ENCODE measurements around the gene DNAH7. TPM values are rescaled to one million over a fixed set of nuclear protein-coding genes. Genes with fewer than 3 reads are reported as not detected.
A peak's percentile ranks its signal among the peaks of the same experiment; 100 is the strongest.

Gene DNAH7
- total and polyA plus RNA-seq, 9 donors = 0.15 to 0.58 (median 0.25) TPM

GRCh38 chr2:195734931-195735330 is 333.7 kb downstream of the DNAH7 start:
- H3K36me3 ChIP-seq (ENCODE audit: control insufficient read depth, insufficient read depth, low read length) = peaks cover 15% of the 10 kb centered on the region

DNA sequence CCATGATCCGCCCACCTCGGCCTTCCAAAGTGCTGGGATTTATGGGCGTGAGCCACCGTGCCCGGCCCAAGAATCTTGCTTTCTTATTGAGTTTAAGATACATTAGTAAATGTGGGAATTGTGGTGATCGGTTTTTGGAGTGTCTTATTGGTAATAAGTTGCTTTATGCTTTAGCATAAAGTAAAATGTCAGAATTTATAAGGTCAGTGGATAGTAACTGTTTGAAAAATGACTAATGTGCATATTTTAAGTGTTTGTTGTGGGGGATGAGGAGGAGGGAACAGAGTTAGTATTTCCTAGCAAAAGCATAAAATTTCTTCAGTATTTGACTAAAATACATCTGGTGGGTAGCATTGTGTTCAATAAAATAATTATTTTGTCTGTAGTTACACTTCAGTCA is 334.2 kb downstream of the DNAH7 start:
- DNase-seq = no peak
- no peaks in the 10 kb centered on the region for H3K27me3 ChIP-seq (ENCODE audit: control insufficient read depth, insufficient read depth, low read length)
- 88% methylated on average over 4 of the region's 6 CpGs for WGBS (ENCODE audit: insufficient coverage)
- no peaks in the 10 kb centered on the region for H3K9me3 ChIP-seq (replicated peaks; ENCODE audit: control insufficient read depth, low read depth, low read length)
- H3K27ac ChIP-seq (ENCODE audit: low read length) = no peak overlapping the region
- H3K4me1 ChIP-seq (ENCODE audit: control insufficient read depth, insufficient read depth, low read length) = no peaks in the 10 kb centered on the region
- peaks cover 20% of the 10 kb centered on the region for H3K36me3 ChIP-seq (ENCODE audit: control insufficient read depth, insufficient read depth, low read length)
- H3K4me3 ChIP-seq (ENCODE audit: low read length) = no peak overlapping the region

More at GRCh38 chr2:195734931-195735330, 333.7 kb downstream of the DNAH7 start:
- WGBS (ENCODE audit: insufficient coverage) = no CpG with 5 or more reads among the region's 2 CpGs
- no peak overlapping the region for H3K27ac ChIP-seq (ENCODE audit: low read length)
- no peak overlapping the region for H3K4me3 ChIP-seq (ENCODE audit: low read length)
- H3K4me1 ChIP-seq (ENCODE audit: control insufficient read depth, insufficient read depth, low read length) = no peaks in the 10 kb centered on the region
- no peaks in the 10 kb centered on the region for H3K27me3 ChIP-seq (ENCODE audit: control insufficient read depth, insufficient read depth, low read length)
- no peak for DNase-seq
- no peaks in the 10 kb centered on the region for H3K9me3 ChIP-seq (replicated peaks; ENCODE audit: control insufficient read depth, low read depth, low read length)

GRCh38 chr2:195733831-195734230 is 334.8 kb downstream of the DNAH7 start:
- Histone ChIP-seq H3K4me3 (ENCODE audit: low read length) (no peak overlapping the region), H3K27me3 (ENCODE audit: control insufficient read depth, insufficient read depth, low read length) (no peaks in the 10 kb centered on the region), H3K4me1 (ENCODE audit: control insufficient read depth, insufficient read depth, low read length) (no peaks in the 10 kb centered on the region), H3K9me3 (replicated peaks; ENCODE audit: control insufficient read depth, low read depth, low read length) (no peaks in the 10 kb centered on the region), H3K36me3 (ENCODE audit: control insufficient read depth, insufficient read depth, low read length) (peaks cover 21% of the 10 kb centered on the region), H3K27ac (ENCODE audit: low read length) (no peak overlapping the region)
- DNase-seq = peak; percentile 3

DNA sequence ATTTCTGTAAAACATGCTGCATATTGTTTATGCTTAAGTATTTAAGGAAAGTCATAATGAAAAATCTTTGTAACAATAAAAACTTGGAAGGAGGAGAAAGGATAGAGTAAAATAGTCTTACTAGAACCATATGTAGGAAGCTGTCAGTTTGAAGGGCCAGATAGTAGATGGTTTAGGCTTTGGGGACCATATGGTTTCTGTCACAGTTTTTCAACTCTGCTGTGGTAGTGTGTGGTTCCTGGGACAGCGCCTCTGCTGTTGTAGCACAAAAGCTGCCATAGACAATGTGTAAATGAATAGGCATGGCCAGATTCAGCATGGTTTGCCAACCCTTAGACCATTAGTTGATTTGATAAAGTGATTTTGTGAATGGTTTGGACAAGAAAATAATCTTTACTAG is 336.1 kb downstream of the DNAH7 start:
- no CpG with 5 or more reads among the region's 1 CpG for WGBS (ENCODE audit: insufficient coverage)
- H3K4me1 ChIP-seq (ENCODE audit: control insufficient read depth, insufficient read depth, low read length) = no peaks in the 10 kb centered on the region
- H3K4me3 ChIP-seq (ENCODE audit: low read length) = no peak overlapping the region
- DNase-seq = no peak
- H3K27me3 ChIP-seq (ENCODE audit: control insufficient read depth, insufficient read depth, low read length) = no peaks in the 10 kb centered on the region
- H3K9me3 ChIP-seq (replicated peaks; ENCODE audit: control insufficient read depth, low read depth, low read length) = no peaks in the 10 kb centered on the region
- H3K27ac ChIP-seq (ENCODE audit: low read length) = no peak overlapping the region
- peaks cover 21% of the 10 kb centered on the region for H3K36me3 ChIP-seq (ENCODE audit: control insufficient read depth, insufficient read depth, low read length)

- H3K9me3 ChIP-seq (replicated peaks; ENCODE audit: control insufficient read depth, low read depth, low read length) = no peaks in the 10 kb centered on the region
- 90% methylated on average over 3 of the region's 3 CpGs for WGBS (ENCODE audit: insufficient coverage)
- H3K27me3 ChIP-seq (ENCODE audit: control insufficient read depth, insufficient read depth, low read length) = no peaks in the 10 kb centered on the region
- no peaks in the 10 kb centered on the region for H3K4me1 ChIP-seq (ENCODE audit: control insufficient read depth, insufficient read depth, low read length)
- no peak overlapping the region for H3K4me3 ChIP-seq (ENCODE audit: low read length)
- peaks cover 21% of the 10 kb centered on the region for H3K36me3 ChIP-seq (ENCODE audit: control insufficient read depth, insufficient read depth, low read length)
- no peak for DNase-seq
- no peak overlapping the region for H3K27ac ChIP-seq (ENCODE audit: low read length)
These were observed 337.7 kb downstream of the DNAH7 start for GRCh38 chr2:195730912-195731311.

GRCh38 chr2:195727106-195727505 is 341.5 kb downstream of the DNAH7 start:
- no peak for DNase-seq
- Histone ChIP-seq H3K9me3 (replicated peaks; ENCODE audit: control insufficient read depth, low read depth, low read length) (no peaks in the 10 kb centered on the region), H3K4me3 (ENCODE audit: low read length) (no peak overlapping the region), H3K36me3 (ENCODE audit: control insufficient read depth, insufficient read depth, low read length) (peaks cover 17% of the 10 kb centered on the region), H3K4me1 (ENCODE audit: control insufficient read depth, insufficient read depth, low read length) (no peaks in the 10 kb centered on the region), H3K27ac (ENCODE audit: low read length) (no peak overlapping the region), H3K27me3 (ENCODE audit: control insufficient read depth, insufficient read depth, low read length) (no peaks in the 10 kb centered on the region)
- no CpG with 5 or more reads among the region's 4 CpGs for WGBS (ENCODE audit: insufficient coverage)

DNA sequence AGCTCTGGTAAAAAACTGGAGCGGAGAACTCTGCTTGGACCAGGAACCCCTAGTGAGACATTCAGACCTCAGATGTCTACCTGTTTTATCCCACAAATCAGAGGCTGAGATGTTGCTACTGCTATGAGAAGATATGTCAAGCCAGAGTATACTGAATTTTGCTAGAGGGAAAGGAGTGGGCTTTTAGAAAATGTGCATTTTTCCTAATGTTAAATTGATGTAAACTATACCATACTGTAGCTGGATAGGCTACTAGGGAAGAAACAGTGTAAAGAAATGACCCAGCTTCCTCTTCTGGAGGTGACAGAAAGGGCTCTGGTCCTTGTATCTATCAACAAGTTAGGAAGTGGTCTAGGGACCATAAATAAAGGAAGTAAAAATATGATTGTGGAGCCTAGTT is 346.6 kb downstream of the DNAH7 start:
- no peak for DNase-seq
- no peaks in the 10 kb centered on the region for H3K4me1 ChIP-seq (ENCODE audit: control insufficient read depth, insufficient read depth, low read length)
- H3K9me3 ChIP-seq (replicated peaks; ENCODE audit: control insufficient read depth, low read depth, low read length) = no peaks in the 10 kb centered on the region
- H3K4me3 ChIP-seq (ENCODE audit: low read length) = no peak overlapping the region
- no peaks in the 10 kb centered on the region for H3K27me3 ChIP-seq (ENCODE audit: control insufficient read depth, insufficient read depth, low read length)
- H3K27ac ChIP-seq (ENCODE audit: low read length) = no peak overlapping the region
- no CpG with 5 or more reads among the region's 1 CpG for WGBS (ENCODE audit: insufficient coverage)
- H3K36me3 ChIP-seq (ENCODE audit: control insufficient read depth, insufficient read depth, low read length) = peaks cover 2% of the 10 kb centered on the region

GRCh38 chr2:195721042-195721441 is 347.6 kb downstream of the DNAH7 start:
- no CpG with 5 or more reads among the region's 2 CpGs for WGBS (ENCODE audit: insufficient coverage)
- H3K4me3 ChIP-seq (ENCODE audit: low read length) = no peak overlapping the region
- H3K36me3 ChIP-seq (ENCODE audit: control insufficient read depth, insufficient read depth, low read length) = peaks cover 7% of the 10 kb centered on the region
- DNase-seq = no peak
- no peak overlapping the region for H3K27ac ChIP-seq (ENCODE audit: low read length)
- H3K9me3 ChIP-seq (replicated peaks; ENCODE audit: control insufficient read depth, low read depth, low read length) = no peaks in the 10 kb centered on the region
- H3K4me1 ChIP-seq (ENCODE audit: control insufficient read depth, insufficient read depth, low read length) = no peaks in the 10 kb centered on the region
- H3K27me3 ChIP-seq (ENCODE audit: control insufficient read depth, insufficient read depth, low read length) = no peaks in the 10 kb centered on the region

- no peaks in the 10 kb centered on the region for H3K9me3 ChIP-seq (replicated peaks; ENCODE audit: control insufficient read depth, low read depth, low read length)
- H3K4me1 ChIP-seq (ENCODE audit: control insufficient read depth, insufficient read depth, low read length) = no peaks in the 10 kb centered on the region
- H3K27me3 ChIP-seq (ENCODE audit: control insufficient read depth, insufficient read depth, low read length) = no peaks in the 10 kb centered on the region
- no CpG with 5 or more reads among the region's 4 CpGs for WGBS (ENCODE audit: insufficient coverage)
- no peak overlapping the region for H3K27ac ChIP-seq (ENCODE audit: low read length)
- H3K36me3 ChIP-seq (ENCODE audit: control insufficient read depth, insufficient read depth, low read length) = peaks cover 8% of the 10 kb centered on the region
- DNase-seq = no peak
- H3K4me3 ChIP-seq (ENCODE audit: low read length) = no peak overlapping the region
These were observed 352.2 kb downstream of the DNAH7 start for GRCh38 chr2:195716466-195716865.

GRCh38 chr2:195711478-195711877 is 357.2 kb downstream of the DNAH7 start:
- Histone ChIP-seq H3K4me1 (ENCODE audit: control insufficient read depth, insufficient read depth, low read length) (no peaks in the 10 kb centered on the region), H3K36me3 (ENCODE audit: control insufficient read depth, insufficient read depth, low read length) (peaks cover 9% of the 10 kb centered on the region), H3K27ac (ENCODE audit: low read length) (no peak overlapping the region), H3K27me3 (ENCODE audit: control insufficient read depth, insufficient read depth, low read length) (no peaks in the 10 kb centered on the region), H3K4me3 (ENCODE audit: low read length) (no peak overlapping the region), H3K9me3 (replicated peaks; ENCODE audit: control insufficient read depth, low read depth, low read length) (no peaks in the 10 kb centered on the region)
- no peak for DNase-seq

All from muscle of leg (tissue), 11 donors.